ENCODE data around the gene TBCE. TPM values are rescaled to one million over a fixed set of nuclear protein-coding genes. Genes with fewer than 3 reads are reported as not detected.

TBCE gene
- total RNA-seq, 1 experiment from 2014 or later, result 20.8 TPM

DNA sequence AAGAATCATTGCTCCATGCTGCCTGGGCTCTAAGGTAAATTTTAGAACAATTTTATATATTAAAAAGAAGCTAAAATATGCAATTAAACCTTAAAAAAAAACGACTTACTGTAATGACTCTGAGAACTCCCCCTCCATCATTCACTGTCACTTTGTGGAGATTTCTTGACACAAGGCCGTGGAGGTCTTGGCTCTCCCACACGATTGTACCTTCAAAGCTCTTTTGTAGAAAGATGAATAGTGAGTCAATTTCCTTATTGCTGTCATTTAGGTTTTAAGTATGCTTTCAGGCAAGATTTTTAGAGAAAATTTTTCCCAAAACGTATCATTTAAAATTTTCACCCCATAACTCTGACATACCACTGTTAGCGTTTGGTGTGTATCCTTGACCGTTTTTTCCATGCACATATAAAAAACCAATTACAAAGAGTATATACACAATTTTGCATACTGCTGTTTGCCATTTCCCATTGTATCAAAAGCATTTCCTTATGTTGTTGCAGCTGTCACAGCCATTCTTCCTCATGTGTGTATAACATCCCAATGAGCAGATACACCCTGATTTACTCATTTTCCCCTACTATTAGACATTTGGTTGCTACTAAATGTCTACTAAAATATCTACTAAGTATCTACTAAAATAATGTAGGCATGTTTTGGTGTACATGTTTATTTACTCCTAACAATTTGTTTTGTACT, 103.7 kb downstream of the TBCE start:
- H3K9me3 ChIP-seq (ENCODE audit: control insufficient read depth in 1 of 2, insufficient read depth in 1 of 2, low read depth in 1 of 2, low read length in 2 of 2), result no peaks in the 10 kb centered on the region
- peaks cover 22 to 29% of the 10 kb centered on the region in 2 experiments for H3K4me1 ChIP-seq (ENCODE audit: control insufficient read depth in 1 of 2, insufficient read depth in 2 of 2, low read length in 2 of 2)
- no peak for TF ChIP-seq REST (IDR thresholded peaks at IDR 0.05; ENCODE audit: low read depth)
- no peak for TF ChIP-seq CEBPB (IDR thresholded peaks at IDR 0.05; ENCODE audit: low read depth)
- TF ChIP-seq RAD21 (IDR thresholded peaks at IDR 0.05; ENCODE audit: low read depth), result no peak
- TF ChIP-seq POLR2AphosphoS5 (IDR thresholded peaks at IDR 0.05; ENCODE audit: low read depth, low read length), result no peak
- TF ChIP-seq, protein P1, sequence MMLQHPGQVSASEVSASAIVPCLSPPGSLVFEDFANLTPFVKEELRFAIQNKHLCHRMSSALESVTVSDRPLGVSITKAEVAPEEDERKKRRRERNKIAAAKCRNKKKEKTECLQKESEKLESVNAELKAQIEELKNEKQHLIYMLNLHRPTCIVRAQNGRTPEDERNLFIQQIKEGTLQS (IDR thresholded peaks at IDR 0.05), result no peak
- no peak for TF ChIP-seq CTCF (IDR thresholded peaks at IDR 0.05 in 2 of 3, conservative IDR thresholded peaks at IDR 0.05 in 1 of 3; ENCODE audit: borderline replicate concordance in 1 of 3, insufficient read depth in 1 of 3, low read depth in 2 of 3, low read length in 2 of 3)
- TF ChIP-seq, protein P2, sequence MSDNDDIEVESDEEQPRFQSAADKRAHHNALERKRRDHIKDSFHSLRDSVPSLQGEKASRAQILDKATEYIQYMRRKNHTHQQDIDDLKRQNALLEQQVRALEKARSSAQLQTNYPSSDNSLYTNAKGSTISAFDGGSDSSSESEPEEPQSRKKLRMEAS (IDR thresholded peaks at IDR 0.05), result no peak
- no peak for TF ChIP-seq FOSL1 (IDR thresholded peaks at IDR 0.05; ENCODE audit: low read depth)
- no peak for TF ChIP-seq EZH2 (IDR thresholded peaks at IDR 0.05)
- TF ChIP-seq ZNF274 (IDR thresholded peaks at IDR 0.05; ENCODE audit: low read depth, low read length), result no peak
- TF ChIP-seq POLR2A (IDR thresholded peaks at IDR 0.05; ENCODE audit: borderline replicate concordance, extremely low read depth, insufficient read depth, insufficient read length), result no peak
- no peak for DNase-seq (ENCODE audit: low read depth, low spot score)
- 0 out of 4 replicates have a peak, but pooled peaks cover 0 to 3% of the 10 kb centered on the region in 2 experiments for H3K36me3 ChIP-seq (ENCODE audit: control insufficient read depth in 1 of 2, insufficient read depth in 2 of 2, low read length in 2 of 2)
- no peaks in the 10 kb centered on the region for H3K79me2 ChIP-seq (ENCODE audit: insufficient read depth, low read length)
- intact Hi-C loops (cut with micrococcal nuclease), result no loop called here
- POLR2A ChIA-PET, result no interaction called here
- no peaks in the 10 kb centered on the region for H4K20me1 ChIP-seq (ENCODE audit: insufficient read depth)
- CTCF ChIA-PET, result interaction anchor here (1.0 kb wide), 1 partner anchor 501 kb away, joined by 4 read pairs; no protein-coding TSS in a partner anchor
- ATAC-seq, result no peak
- no TSS peak for BruUV-seq (replicated peaks)
- no peak overlapping the region for H3K4me2 ChIP-seq (ENCODE audit: low read length)
- RAD21 ChIA-PET (ENCODE audit: low non-redundant PET in 1 of 2, low total read pairs in 2 of 2, uncharacterized antibody in 2 of 2, unreplicated experiment in 2 of 2), result no interaction called here
- H3K9me2 ChIP-seq (ENCODE audit: insufficient read depth), result no peaks in the 10 kb centered on the region
- no peak overlapping the region for H3K27ac ChIP-seq (ENCODE audit: low read depth, low read length)
- no peak overlapping the region for H2AFZ ChIP-seq (ENCODE audit: low read depth, low read length, poor library complexity, severe bottlenecking)
- no peaks in the 10 kb centered on the region for H3K27me3 ChIP-seq (ENCODE audit: insufficient read depth, low read length)
- H3K9ac ChIP-seq (ENCODE audit: low read length), result no peak overlapping the region
- H3K4me3 ChIP-seq (replicated peaks in 1 of 2; ENCODE audit: low read depth in 1 of 2, low read length in 2 of 2), result no peak overlapping the region

Data from HCT116 (cell line).